ENCODE data around the gene KIAA0586.

DNA sequence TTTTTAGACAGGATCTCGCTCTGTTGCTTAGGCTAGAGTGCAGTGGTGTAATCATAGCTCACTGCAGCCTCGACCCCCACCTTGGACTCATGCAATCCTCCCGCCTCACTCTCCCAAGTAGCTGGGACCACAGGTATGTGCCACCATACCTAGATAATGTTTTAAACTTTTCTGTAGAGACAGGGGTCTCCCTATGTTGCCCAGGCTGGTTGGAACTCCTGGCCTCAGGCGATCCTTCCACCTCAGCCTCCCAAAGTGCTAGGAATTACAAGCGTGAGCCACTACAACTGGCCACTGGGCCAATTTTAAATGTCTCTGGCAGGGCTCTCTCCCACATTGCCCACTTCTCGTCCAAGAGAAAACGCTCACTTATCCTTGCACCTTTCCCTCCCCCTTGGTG is 143.7 kb downstream of the KIAA0586 start:
- TF ChIP-seq, protein P1, sequence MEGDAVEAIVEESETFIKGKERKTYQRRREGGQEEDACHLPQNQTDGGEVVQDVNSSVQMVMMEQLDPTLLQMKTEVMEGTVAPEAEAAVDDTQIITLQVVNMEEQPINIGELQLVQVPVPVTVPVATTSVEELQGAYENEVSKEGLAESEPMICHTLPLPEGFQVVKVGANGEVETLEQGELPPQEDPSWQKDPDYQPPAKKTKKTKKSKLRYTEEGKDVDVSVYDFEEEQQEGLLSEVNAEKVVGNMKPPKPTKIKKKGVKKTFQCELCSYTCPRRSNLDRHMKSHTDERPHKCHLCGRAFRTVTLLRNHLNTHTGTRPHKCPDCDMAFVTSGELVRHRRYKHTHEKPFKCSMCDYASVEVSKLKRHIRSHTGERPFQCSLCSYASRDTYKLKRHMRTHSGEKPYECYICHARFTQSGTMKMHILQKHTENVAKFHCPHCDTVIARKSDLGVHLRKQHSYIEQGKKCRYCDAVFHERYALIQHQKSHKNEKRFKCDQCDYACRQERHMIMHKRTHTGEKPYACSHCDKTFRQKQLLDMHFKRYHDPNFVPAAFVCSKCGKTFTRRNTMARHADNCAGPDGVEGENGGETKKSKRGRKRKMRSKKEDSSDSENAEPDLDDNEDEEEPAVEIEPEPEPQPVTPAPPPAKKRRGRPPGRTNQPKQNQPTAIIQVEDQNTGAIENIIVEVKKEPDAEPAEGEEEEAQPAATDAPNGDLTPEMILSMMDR (IDR thresholded peaks at IDR 0.05): no peak
- TF ChIP-seq POLR2A (IDR thresholded peaks at IDR 0.05): no peak
